Measurements from ENCODE around the gene RYR2.

- TF ChIP-seq CTCF (IDR thresholded peaks at IDR 0.05), result no peak
- no peak for TF ChIP-seq POLR2A (IDR thresholded peaks at IDR 0.05)
These were observed 799.5 kb downstream of the RYR2 start for GRCh38 chr1:237841485-237841884.

Data from heart left ventricle (tissue), 13 donors.